ENCODE results near the gene KIF18B.

DNA sequence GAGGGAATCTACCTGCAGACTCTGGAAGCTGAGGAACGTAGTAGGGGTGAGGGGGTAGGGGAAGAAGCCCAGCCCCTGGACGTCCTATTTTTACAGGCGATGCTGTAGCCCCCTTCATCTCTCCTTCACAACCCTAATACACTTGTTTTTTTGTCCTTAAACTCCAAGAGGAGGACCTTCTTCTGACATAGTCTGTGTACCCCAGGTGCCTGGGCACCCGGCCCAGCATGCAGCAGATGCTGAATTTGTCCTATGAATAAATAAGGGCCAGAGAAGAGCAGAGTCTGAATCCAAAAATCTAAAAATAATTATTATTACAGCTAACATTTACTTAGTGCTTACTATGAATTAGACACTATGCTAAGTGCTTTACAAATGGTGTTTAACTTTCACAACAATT lies 5.1 kb downstream of the KIF18B start:
- TF ChIP-seq, protein P1, sequence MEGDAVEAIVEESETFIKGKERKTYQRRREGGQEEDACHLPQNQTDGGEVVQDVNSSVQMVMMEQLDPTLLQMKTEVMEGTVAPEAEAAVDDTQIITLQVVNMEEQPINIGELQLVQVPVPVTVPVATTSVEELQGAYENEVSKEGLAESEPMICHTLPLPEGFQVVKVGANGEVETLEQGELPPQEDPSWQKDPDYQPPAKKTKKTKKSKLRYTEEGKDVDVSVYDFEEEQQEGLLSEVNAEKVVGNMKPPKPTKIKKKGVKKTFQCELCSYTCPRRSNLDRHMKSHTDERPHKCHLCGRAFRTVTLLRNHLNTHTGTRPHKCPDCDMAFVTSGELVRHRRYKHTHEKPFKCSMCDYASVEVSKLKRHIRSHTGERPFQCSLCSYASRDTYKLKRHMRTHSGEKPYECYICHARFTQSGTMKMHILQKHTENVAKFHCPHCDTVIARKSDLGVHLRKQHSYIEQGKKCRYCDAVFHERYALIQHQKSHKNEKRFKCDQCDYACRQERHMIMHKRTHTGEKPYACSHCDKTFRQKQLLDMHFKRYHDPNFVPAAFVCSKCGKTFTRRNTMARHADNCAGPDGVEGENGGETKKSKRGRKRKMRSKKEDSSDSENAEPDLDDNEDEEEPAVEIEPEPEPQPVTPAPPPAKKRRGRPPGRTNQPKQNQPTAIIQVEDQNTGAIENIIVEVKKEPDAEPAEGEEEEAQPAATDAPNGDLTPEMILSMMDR (conservative IDR thresholded peaks at IDR 0.05 in 1 of 2, IDR thresholded peaks at IDR 0.05 in 1 of 2; ENCODE audit: low read depth in 1 of 2, low read length in 2 of 2) = no peak
- no peak for TF ChIP-seq EZH2 (IDR thresholded peaks at IDR 0.05; ENCODE audit: low read length, missing control alignments)

Data from fibroblast of lung (primary cell).